Smooth muscle cell (in vitro differentiated cells): Measurements from ENCODE around the gene CELF4. TPM values are rescaled to one million over a fixed set of nuclear protein-coding genes. Genes with fewer than 3 reads are reported as not detected.

ENCODE experiments used
- DNase-seq: peaks from one replicate; lab custom pipeline; 2025; ENCODE audit not compliant: unreplicated experiment; lab: John Stamatoyannopoulos, UW
- H2AFZ ChIP-seq: fragments of 200-600 bp; sonication (generic); 2 replicates; pipeline ENCODE4 v1.6.0; 2016; ENCODE audit warnings: antibody characterized with exemption, low read depth, mild to moderate bottlenecking
- H3F3A ChIP-seq: fragments of 200-600 bp; sonication (generic); 2 replicates; pipeline ENCODE4 v1.6.0; 2017; ENCODE audit warnings: antibody characterized with exemption, low read depth
- H3K27ac ChIP-seq: fragments of 200-600 bp; sonication (generic); 2 replicates; pipeline ENCODE4 v1.5.1; 2016; ENCODE audit warnings: low read depth, mild to moderate bottlenecking
- H3K27me3 ChIP-seq: fragments of 200-600 bp; sonication (generic); 2 replicates; pipeline ENCODE4 v1.6.1; 2016; ENCODE audit warnings: low read depth, mild to moderate bottlenecking
- H3K36me3 ChIP-seq: fragments of 200-600 bp; sonication (generic); 2 replicates; pipeline ENCODE4 v1.5.1; 2016; ENCODE audit warnings: low read depth
- H3K4me1 ChIP-seq: fragments of 200-600 bp; sonication (generic); 2 replicates; pipeline ENCODE4 v1.5.1; 2016; ENCODE audit warnings: low read depth
- H3K4me2 ChIP-seq: fragments of 200-600 bp; sonication (generic); 2 replicates; pipeline ENCODE4 v1.6.0; 2016; ENCODE audit warnings: mild to moderate bottlenecking
- H3K4me3 ChIP-seq: fragments of 200-600 bp; sonication (generic); 2 replicates; pipeline ENCODE4 v1.5.1; 2016; ENCODE audit warnings: mild to moderate bottlenecking
- H3K79me2 ChIP-seq: fragments of 200-600 bp; sonication (generic); 2 replicates; pipeline ENCODE4 v1.6.0; 2016; ENCODE audit warnings: low read depth, mild to moderate bottlenecking
- H3K9ac ChIP-seq: fragments of 200-600 bp; sonication (generic); 2 replicates; pipeline ENCODE4 v1.6.0; 2016; ENCODE audit warnings: low read depth
- H3K9me3 ChIP-seq: fragments of 200-600 bp; sonication (generic); replicated peaks from 2 replicates; pipeline ENCODE4 v1.5.1; 2016; ENCODE audit warnings: low read depth
- H4K20me1 ChIP-seq: fragments of 200-600 bp; sonication (generic); 2 replicates; pipeline ENCODE4 v1.6.0; 2016; ENCODE audit warnings: low read depth
- CTCF ChIP-seq: fragments of 200-600 bp; sonication (generic); IDR thresholded peaks from 2 replicates; pipeline ENCODE4 v1.5.1; 2017; ENCODE audit warnings: borderline replicate concordance, mild to moderate bottlenecking, antibody characterized with exemption; ENCODE audit not compliant: insufficient read depth, poor library complexity, severe bottlenecking
- WGBS: methylation state at CpG from one replicate; pipeline ENCODE4 v1.1.7; 2016; ENCODE audit warnings: low lambda C conversion rate; 5-methylcytosine and 5-hydroxymethylcytosine counted together
- polyA plus RNA-seq: library from polyadenylated mRNA; unstranded; fragments of >200 nt; fragmentation: Nextera tagmentation; extraction: Ambion mirVana; gene quantifications from 2 replicates; pipeline ENCODE4 v1.2.1, GENCODE V29; 2016
- total RNA-seq: library from RNA; depleted of rRNA; stranded (reverse); fragments of >200 nt; gene quantifications from 2 replicates; pipeline ENCODE4 v1.2.3, GENCODE V29; 2014

CELF4 gene
- total and polyA plus RNA-seq, 2 experiments from 2014 or later: 0.40 TPM; not detected in 1

GRCh38 chr18:37309059-37309458 lies 256.5 kb downstream of the CELF4 start:
- no peak overlapping the region for H3K4me2 ChIP-seq
- H3F3A ChIP-seq: no peaks in the 10 kb centered on the region
- H3K27ac ChIP-seq: no peak overlapping the region
- no peak overlapping the region for H3K9ac ChIP-seq
- H3K9me3 ChIP-seq: no peaks in the 10 kb centered on the region
- H4K20me1 ChIP-seq: no peaks in the 10 kb centered on the region
- no peaks in the 10 kb centered on the region for H3K36me3 ChIP-seq
- 69% methylated on average over 1 of the region's 1 CpG for WGBS
- no peak for TF ChIP-seq CTCF
- H3K4me1 ChIP-seq: no peaks in the 10 kb centered on the region
- no peak overlapping the region for H3K4me3 ChIP-seq
- H3K79me2 ChIP-seq: no peaks in the 10 kb centered on the region
- no peak overlapping the region for H2AFZ ChIP-seq
- DNase-seq: no peak
- H3K27me3 ChIP-seq: no peaks in the 10 kb centered on the region

- no peak overlapping the region for H3K4me2 ChIP-seq
- 94% methylated on average over 8 of the region's 8 CpGs for WGBS
- peaks cover 5% of the 10 kb centered on the region for H3K4me1 ChIP-seq
- H2AFZ ChIP-seq: no peak overlapping the region
- H3K79me2 ChIP-seq: no peaks in the 10 kb centered on the region
- no peaks in the 10 kb centered on the region for H4K20me1 ChIP-seq
- H3K27ac ChIP-seq: no peak overlapping the region
- TF ChIP-seq CTCF: no peak
- no peaks in the 10 kb centered on the region for H3K36me3 ChIP-seq
- H3K27me3 ChIP-seq: no peaks in the 10 kb centered on the region
- no peak overlapping the region for H3K4me3 ChIP-seq
- no peak overlapping the region for H3K9ac ChIP-seq
- DNase-seq: no peak
- no peaks in the 10 kb centered on the region for H3K9me3 ChIP-seq
- H3F3A ChIP-seq: no peaks in the 10 kb centered on the region
Measured at GRCh38 chr18:37307181-37307580, 258.4 kb downstream of the CELF4 start.

- Histone ChIP-seq H3F3A (no peaks in the 10 kb centered on the region), H4K20me1 (no peaks in the 10 kb centered on the region), H2AFZ (no peak overlapping the region), H3K27ac (no peak overlapping the region), H3K9ac (no peak overlapping the region), H3K4me3 (no peak overlapping the region), H3K4me1 (peaks cover 5% of the 10 kb centered on the region), H3K36me3 (no peaks in the 10 kb centered on the region), H3K4me2 (no peak overlapping the region), H3K27me3 (no peaks in the 10 kb centered on the region), H3K79me2 (no peaks in the 10 kb centered on the region), H3K9me3 (no peaks in the 10 kb centered on the region)
- no peak for DNase-seq
- 85% methylated on average over 8 of the region's 8 CpGs for WGBS
- TF ChIP-seq CTCF: no peak
Measured at GRCh38 chr18:37306432-37306831, 259.2 kb downstream of the CELF4 start.

GRCh38 chr18:37305066-37305465 lies 260.5 kb downstream of the CELF4 start:
- 94% methylated on average over 13 of the region's 13 CpGs for WGBS

More at GRCh38 chr18:37305066-37305465, 260.5 kb downstream of the CELF4 start:
- Histone ChIP-seq H3K9me3 (no peaks in the 10 kb centered on the region), H3K36me3 (no peaks in the 10 kb centered on the region), H4K20me1 (no peaks in the 10 kb centered on the region), H3F3A (no peaks in the 10 kb centered on the region), H3K27ac (no peak overlapping the region), H3K4me2 (no peak overlapping the region), H3K9ac (no peak overlapping the region), H2AFZ (no peak overlapping the region), H3K27me3 (no peaks in the 10 kb centered on the region), H3K4me3 (no peak overlapping the region), H3K4me1 (peaks cover 5% of the 10 kb centered on the region), H3K79me2 (no peaks in the 10 kb centered on the region)
- no peak for DNase-seq
- no peak for TF ChIP-seq CTCF
